Loucy (cell line): ENCODE results near the gene ING2.

ENCODE experiments used
- H2AFZ ChIP-seq: fragments of 200-600 bp; sonication (generic); 2 replicates; pipeline ENCODE4 v1.6.0; 2016; ENCODE audit warnings: antibody characterized with exemption, mild to moderate bottlenecking, low read length, moderate library complexity
- H3F3A ChIP-seq: fragments of 200-600 bp; 2 replicates; pipeline ENCODE4 v1.6.0; 2016; ENCODE audit warnings: antibody characterized with exemption, low read depth, mild to moderate bottlenecking
- H3K27me3 ChIP-seq: fragments of 200-600 bp; sonication (generic); 2 replicates; pipeline ENCODE4 v1.6.1; 2014; ENCODE audit warnings: low read length, mild to moderate bottlenecking; ENCODE audit not compliant: insufficient read depth, poor library complexity, severe bottlenecking
- H3K36me3 ChIP-seq: fragments of 200-600 bp; sonication (generic); 2 replicates; pipeline ENCODE4 v1.6.1; 2016; ENCODE audit warnings: low read length; ENCODE audit not compliant: insufficient read depth
- H3K4me1 ChIP-seq: fragments of 200-600 bp; sonication (generic); 2 replicates; pipeline ENCODE4 v1.5.1; 2014; ENCODE audit warnings: low read length, mild to moderate bottlenecking; ENCODE audit not compliant: insufficient read depth, poor library complexity, severe bottlenecking
- H3K4me2 ChIP-seq: fragments of 200-600 bp; sonication (generic); 2 replicates; pipeline ENCODE4 v1.6.0; 2014; ENCODE audit warnings: antibody characterized with exemption, low read length, low read depth, mild to moderate bottlenecking; ENCODE audit not compliant: poor library complexity, severe bottlenecking
- H3K4me3 ChIP-seq: fragments of 200-600 bp; sonication (generic); 2 replicates; pipeline ENCODE4 v1.5.1; 2014; ENCODE audit warnings: low read length, mild to moderate bottlenecking, mixed read lengths; ENCODE audit not compliant: poor library complexity, severe bottlenecking
- H3K79me2 ChIP-seq: fragments of 200-600 bp; sonication (generic); 2 replicates; pipeline ENCODE4 v1.6.1; 2014; ENCODE audit warnings: low read length; ENCODE audit not compliant: insufficient read depth
- H3K9ac ChIP-seq: fragments of 200-600 bp; sonication (generic); 2 replicates; pipeline ENCODE4 v1.6.0; 2014; ENCODE audit warnings: mild to moderate bottlenecking, low read depth, low read length, moderate library complexity; ENCODE audit not compliant: poor library complexity, severe bottlenecking
- H3K9me2 ChIP-seq: fragments of 200-600 bp; sonication (generic); replicated peaks from 2 replicates; pipeline ENCODE4 v1.6.1; 2016; ENCODE audit warnings: low read depth, low read length, mixed read lengths
- H3K9me3 ChIP-seq: fragments of 200-600 bp; sonication (generic); 2 replicates; pipeline ENCODE4 v1.6.1; 2014; ENCODE audit warnings: mild to moderate bottlenecking, antibody characterized with exemption, low read length, low read depth; ENCODE audit not compliant: insufficient read depth
- H4K20me1 ChIP-seq: fragments of 200-600 bp; sonication (generic); 2 replicates; pipeline ENCODE4 v1.6.0; 2014; ENCODE audit warnings: antibody characterized with exemption, low read length, mild to moderate bottlenecking; ENCODE audit not compliant: insufficient read depth, poor library complexity, severe bottlenecking
- CTCF ChIP-seq: fragments of 200-600 bp; sonication (generic); conservative IDR thresholded peaks from 2 replicates; pipeline ENCODE4 v1.5.1; 2014; ENCODE audit warnings: mild to moderate bottlenecking, antibody characterized with exemption, low read length
- EZH2phosphoT487 ChIP-seq: fragments of 200-600 bp; IDR thresholded peaks from 2 replicates; pipeline ENCODE4 v1.6.1; 2018; ENCODE audit warnings: antibody characterized with exemption, mild to moderate bottlenecking, moderate library complexity, borderline replicate concordance

The ING2 gene

DNA sequence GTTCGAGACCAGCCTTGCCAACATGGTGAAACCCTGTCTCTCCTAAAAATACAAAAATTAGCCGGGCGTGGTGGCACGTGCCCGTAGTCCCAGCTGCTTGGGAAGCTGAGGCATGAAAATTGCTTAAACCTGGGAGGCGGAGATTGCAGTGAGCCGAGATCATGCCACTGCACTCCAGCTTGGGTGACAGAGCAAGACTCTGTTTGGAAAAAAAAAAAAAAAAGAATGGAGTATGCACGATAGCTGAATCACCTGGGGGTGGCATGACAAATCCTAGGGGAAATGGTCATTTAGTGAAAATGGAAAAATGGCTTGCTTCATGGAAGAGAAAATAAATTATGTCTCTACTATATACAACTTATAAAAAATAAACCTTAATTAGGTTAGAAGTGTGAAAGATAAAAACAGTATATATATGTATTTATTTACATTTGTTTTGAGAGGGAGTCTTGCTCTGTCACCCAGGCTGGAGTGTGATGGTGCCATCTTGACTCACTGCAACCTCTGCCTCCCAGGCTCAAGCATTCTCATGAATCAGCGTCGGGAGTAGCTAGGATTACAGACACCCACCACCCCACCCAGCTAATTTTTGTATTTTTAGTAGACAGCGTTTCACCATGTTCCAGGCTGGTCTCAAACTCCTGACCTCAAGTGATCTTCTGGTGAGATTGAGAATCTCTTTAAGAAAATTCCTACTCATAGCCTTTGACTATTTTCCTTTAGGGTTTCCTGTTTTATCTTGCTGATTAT is 19.3 kb upstream of the ING2 start:
- H4K20me1 ChIP-seq, result no peaks in the 10 kb centered on the region
- no peaks in the 10 kb centered on the region for H3K27me3 ChIP-seq
- H2AFZ ChIP-seq, result no peak overlapping the region
- H3K79me2 ChIP-seq, result no peaks in the 10 kb centered on the region
- H3K4me2 ChIP-seq, result no peak overlapping the region
- H3K4me3 ChIP-seq, result no peak overlapping the region
- H3K4me1 ChIP-seq, result no peaks in the 10 kb centered on the region
- no peaks in the 10 kb centered on the region for H3F3A ChIP-seq
- no peaks in the 10 kb centered on the region for H3K9me3 ChIP-seq
- H3K9ac ChIP-seq, result no peak overlapping the region
- H3K36me3 ChIP-seq, result no peaks in the 10 kb centered on the region
- no peaks in the 10 kb centered on the region for H3K9me2 ChIP-seq
- TF ChIP-seq EZH2phosphoT487 (no peak), CTCF (no peak)

GRCh38 chr4:183492791-183493222 is 12.1 kb upstream of the ING2 start:
- Histone ChIP-seq H2AFZ (no peak overlapping the region), H3F3A (no peaks in the 10 kb centered on the region), H3K36me3 (no peaks in the 10 kb centered on the region), H3K4me1 (no peaks in the 10 kb centered on the region), H3K4me3 (no peak overlapping the region), H3K27me3 (no peaks in the 10 kb centered on the region), H3K9ac (no peak overlapping the region), H3K9me3 (no peaks in the 10 kb centered on the region), H3K4me2 (no peak overlapping the region), H3K9me2 (no peaks in the 10 kb centered on the region), H4K20me1 (no peaks in the 10 kb centered on the region), H3K79me2 (no peaks in the 10 kb centered on the region)
- TF ChIP-seq CTCF (no peak), EZH2phosphoT487 (no peak)

DNA sequence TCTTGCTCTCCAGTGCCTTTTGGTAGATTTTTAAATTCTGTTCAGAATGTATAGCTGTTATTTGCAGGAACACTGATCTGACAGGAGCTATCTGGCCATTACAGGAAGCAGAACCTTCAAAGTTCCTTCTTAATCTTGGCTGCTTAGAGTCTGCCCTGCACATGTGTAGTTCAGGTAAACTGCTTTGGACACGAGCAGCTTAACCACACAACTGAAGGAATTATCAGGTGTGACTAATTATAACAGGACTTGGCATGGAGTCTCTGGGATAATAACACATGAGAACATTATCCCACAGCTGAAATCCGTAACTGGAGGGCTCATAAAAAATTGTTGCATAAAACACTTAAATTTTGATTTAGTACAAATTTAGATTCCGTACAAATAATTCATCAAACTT is 11.6 kb upstream of the ING2 start:
- Histone ChIP-seq H3K27me3 (no peaks in the 10 kb centered on the region), H2AFZ (no peak overlapping the region), H3F3A (no peaks in the 10 kb centered on the region), H3K4me2 (no peak overlapping the region), H3K4me3 (no peak overlapping the region), H3K9me3 (no peaks in the 10 kb centered on the region), H4K20me1 (no peaks in the 10 kb centered on the region), H3K9ac (no peak overlapping the region), H3K4me1 (no peaks in the 10 kb centered on the region), H3K36me3 (no peaks in the 10 kb centered on the region), H3K79me2 (no peaks in the 10 kb centered on the region), H3K9me2 (no peaks in the 10 kb centered on the region)
- no peak for TF ChIP-seq EZH2phosphoT487
- TF ChIP-seq CTCF, result no peak
